B cell (primary cell): ENCODE measurements around the gene CTBP2. TPM values are rescaled to one million over a fixed set of nuclear protein-coding genes. Genes with fewer than 3 reads are reported as not detected.

Experiments
- ATAC-seq: fragments of 200-7000 bp; cut with Tn5 transposase; one replicate; pipeline ENCODE4 v1.10.0; 2021; ENCODE audit warnings: low read depth, mild to moderate bottlenecking, moderate number of reproducible peaks, moderate library complexity
- CTCF ChIA-PET: fragments of 350-600 bp; sonication (Branson Sonifier 250); formaldehyde crosslinking; loops from one replicate; lab custom pipeline; 2021; ENCODE audit warnings: antibody characterized with exemption, inconsistent platforms; lab: Charles Lee
- POLR2A ChIA-PET: fragments of 350-600 bp; sonication (Branson Sonifier 250); formaldehyde crosslinking; loops from one replicate; lab custom pipeline; 2021; ENCODE audit warnings: antibody characterized with exemption; lab: Charles Lee
- DNase-seq: peaks from one replicate; pipeline ENCODE4 v3.0.0; 2013
- H2AFZ ChIP-seq: 2 replicates; pipeline ENCODE4 v1.6.1; 2012; ENCODE audit warnings: mild to moderate bottlenecking, low read depth, low read length; ENCODE audit not compliant: insufficient read depth, poor library complexity, severe bottlenecking
- H3K27ac ChIP-seq, 2 donors: 1 replicate in 1 of 2; 2 replicates in 1 of 2; pipeline ENCODE4 v1.5.1; 2012 to 2013; ENCODE audit warnings: low read length in 2 of 2, mild to moderate bottlenecking in 2 of 2, moderate library complexity in 1 of 2
- H3K27me3 ChIP-seq, 4 experiments: fragments of 200-600 bp in 1 of 4; sonication (generic) in 1 of 4; replicated peaks in 1 of 4; 1 replicate in 2 of 4; 2 replicates in 2 of 4; pipeline versions ENCODE4 v1.6.1 to v1.7.0; 2013 to 2016; ENCODE audit warnings: low read length in 3 of 4, mild to moderate bottlenecking in 2 of 4, mixed read lengths in 1 of 4, moderate library complexity in 1 of 4; ENCODE audit not compliant: insufficient read depth in 4 of 4, control insufficient read depth in 3 of 4; ENCODE audit errors: control extremely low read depth in 1 of 4
- H3K36me3 ChIP-seq, 2 experiments: replicated peaks in 1 of 2; 1 replicate in 1 of 2; 2 replicates in 1 of 2; pipeline versions ENCODE4 v1.6.1 to v1.7.1; 2013; ENCODE audit warnings: low read length in 1 of 2; ENCODE audit not compliant: insufficient read depth in 2 of 2, control insufficient read depth in 1 of 2; ENCODE audit errors: control extremely low read depth in 1 of 2, extremely low read depth in 1 of 2
- H3K4me1 ChIP-seq, 2 donors: fragments of 200-600 bp in 1 of 2; sonication (generic) in 1 of 2; 1 replicate in 1 of 2; 2 replicates in 1 of 2; pipeline versions ENCODE4 v1.5.1 to v1.6.1; 2013 to 2017; ENCODE audit warnings: low read length in 2 of 2; ENCODE audit not compliant: control insufficient read depth in 2 of 2, insufficient read depth in 2 of 2
- H3K4me2 ChIP-seq: replicated peaks from 2 replicates; pipeline ENCODE3; 2012; ENCODE audit warnings: mild to moderate bottlenecking, low read depth, low read length; ENCODE audit not compliant: poor library complexity, severe bottlenecking
- H3K4me3 ChIP-seq, 5 experiments: fragments of 200-600 bp in 1 of 5; sonication (generic) in 1 of 5; 1 replicate in 3 of 5; 2 replicates in 2 of 5; pipeline versions ENCODE4 v1.5.1 to v1.7.0; 2011 to 2016; ENCODE audit warnings: low read length in 4 of 5, mild to moderate bottlenecking in 4 of 5, low read depth in 2 of 5, control low read depth in 1 of 5, moderate library complexity in 1 of 5; ENCODE audit not compliant: insufficient read depth in 1 of 5; ENCODE audit errors: control extremely low read depth in 1 of 5, extremely low read depth in 1 of 5
- H3K79me2 ChIP-seq: fragments of 200-600 bp; sonication (generic); one replicate; pipeline ENCODE4 v1.6.0; 2016; ENCODE audit warnings: low read length; ENCODE audit not compliant: control insufficient read depth, insufficient read depth
- H3K9ac ChIP-seq: fragments of 200-600 bp; sonication (generic); 2 replicates; pipeline ENCODE4 v1.6.1; 2017; ENCODE audit warnings: mild to moderate bottlenecking, low read length, moderate library complexity
- H3K9me3 ChIP-seq, 3 donors: one replicate each; pipeline versions ENCODE4 v1.6.1 to v1.7.1; 2013; ENCODE audit warnings: low read length in 2 of 3; ENCODE audit not compliant: control insufficient read depth in 2 of 3, insufficient read depth in 1 of 3; ENCODE audit errors: control extremely low read depth in 1 of 3
- H4K20me1 ChIP-seq: 2 replicates; pipeline ENCODE4 v1.6.0; 2012; ENCODE audit warnings: mild to moderate bottlenecking, low read length; ENCODE audit not compliant: insufficient read depth, control insufficient read depth, poor library complexity, severe bottlenecking
- H3K27ac Mint-ChIP-seq: one replicate; pipeline ENCODE4 v1.8.0; 2021; ENCODE audit warnings: mixed read lengths
- H3K27me3 Mint-ChIP-seq: one replicate; pipeline ENCODE4 v1.8.0; 2021; ENCODE audit warnings: mixed read lengths
- H3K4me1 Mint-ChIP-seq: one replicate; pipeline ENCODE4 v1.8.0; 2021; ENCODE audit warnings: mixed read lengths
- H3K4me3 Mint-ChIP-seq: one replicate; pipeline ENCODE4 v1.8.0; 2021; ENCODE audit warnings: mixed read lengths
- H3K9me3 Mint-ChIP-seq: one replicate; pipeline ENCODE4 v1.8.0; 2022; ENCODE audit warnings: mixed read lengths; ENCODE audit not compliant: insufficient read depth
- EZH2 ChIP-seq: IDR thresholded peaks from 2 replicates; pipeline ENCODE4 v1.6.1; 2012; ENCODE audit warnings: borderline replicate concordance, low read depth, mild to moderate bottlenecking, moderate library complexity, low read length; ENCODE audit not compliant: insufficient read depth, poor library complexity, severe bottlenecking
- WGBS: methylation state at CpG from one replicate; pipeline ENCODE4 v1.1.5; 2013; ENCODE audit warnings: missing lambda C conversion rate; ENCODE audit not compliant: insufficient coverage; 5-methylcytosine and 5-hydroxymethylcytosine counted together
- intact Hi-C: fragments of 100-400 bp; cut with micrococcal nuclease; formaldehyde crosslinking; loops from one replicate; pipeline ENCODE4 v1.10.0; 2022
- polyA plus RNA-seq: library from polyadenylated mRNA; depleted of rRNA; stranded (reverse); fragments of >200 nt; gene quantifications from 2 replicates; pipeline ENCODE4 v1.2.3, GENCODE V29; 2012
- total RNA-seq, 2 donors: library from RNA; stranded (reverse); fragments of 120-200 nt in 1 of 2; gene quantifications; 1 replicate in 1 of 2; 2 replicates in 1 of 2; pipeline versions ENCODE4 v1.2.3 to v1.2.4, GENCODE V29; 2013 to 2022
- TF ChIP-seq, protein P1 (sequence below): fragments of 200-600 bp; IDR thresholded peaks from one replicate; pipeline ENCODE4 v1.8.0; 2022; ENCODE audit warnings: antibody characterized with exemption, mild to moderate bottlenecking

CTBP2 gene
- total and polyA plus RNA-seq, 2 donors (not counting 1 experiment from before 2014, with no cell fraction given) = 0.39 to 0.85 TPM

DNA sequence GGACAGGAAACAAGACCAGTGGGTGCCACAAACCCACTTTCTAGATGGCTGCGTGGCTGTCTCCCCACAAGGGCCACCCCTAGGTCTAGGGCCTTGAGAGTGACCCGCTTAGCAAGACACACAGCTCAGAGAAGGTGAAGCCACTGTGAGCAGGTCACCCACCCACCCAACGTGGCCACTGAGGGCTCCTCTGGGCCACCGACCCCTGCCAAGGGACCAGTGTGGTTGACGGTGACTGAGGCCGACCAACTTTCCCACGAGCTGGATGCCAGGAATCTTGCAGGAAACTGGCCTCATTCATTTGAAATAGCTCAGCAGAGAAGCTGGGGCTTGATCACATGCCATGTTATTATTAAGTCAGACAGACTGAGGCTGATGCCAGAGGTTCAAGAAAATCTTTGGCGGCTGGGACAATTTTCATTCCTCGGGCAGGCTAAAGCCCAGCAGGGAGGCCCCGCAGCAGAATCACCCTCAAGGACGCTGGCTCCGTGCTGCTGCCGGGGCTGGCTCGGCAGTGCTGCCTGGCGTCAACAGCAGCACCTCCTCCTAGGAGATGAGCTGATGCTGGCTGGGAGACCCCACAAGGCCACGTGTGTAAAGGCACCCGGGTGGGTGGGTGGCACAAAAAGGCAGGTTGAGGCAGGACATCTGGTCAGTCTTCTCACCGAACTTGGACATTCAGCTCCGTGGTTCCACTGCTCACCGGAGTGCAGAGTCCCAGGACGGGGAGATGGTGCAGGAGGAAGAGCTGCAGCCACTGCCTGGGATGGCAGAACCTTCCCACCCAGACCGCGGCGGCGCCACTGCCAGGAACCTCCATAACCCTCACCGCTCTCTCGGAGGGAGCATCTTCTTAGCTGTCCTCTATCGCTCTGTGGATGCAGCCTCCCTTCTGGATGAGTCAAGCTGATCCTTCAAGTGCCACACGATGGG, 160.7 kb downstream of the CTBP2 start:
- Histone ChIP-seq H3K27me3 (no peaks in the 10 kb centered on the region), H3K79me2 (no peaks in the 10 kb centered on the region), H3K4me1 (no peaks in the 10 kb centered on the region), H3K27ac (no peak overlapping the region), H3K9ac (no peak overlapping the region), H4K20me1 (no peaks in the 10 kb centered on the region), H3K36me3 (no peaks in the 10 kb centered on the region), H3K9me3 (no peaks in the 10 kb centered on the region), H3K4me3 (no peak overlapping the region), H2AFZ (no peak overlapping the region), H3K4me2 (no peak overlapping the region)
- ChIA-PET CTCF (no interaction called here), POLR2A (no interaction called here)
- no peak for TF ChIP-seq EZH2
- TF ChIP-seq, protein P1, sequence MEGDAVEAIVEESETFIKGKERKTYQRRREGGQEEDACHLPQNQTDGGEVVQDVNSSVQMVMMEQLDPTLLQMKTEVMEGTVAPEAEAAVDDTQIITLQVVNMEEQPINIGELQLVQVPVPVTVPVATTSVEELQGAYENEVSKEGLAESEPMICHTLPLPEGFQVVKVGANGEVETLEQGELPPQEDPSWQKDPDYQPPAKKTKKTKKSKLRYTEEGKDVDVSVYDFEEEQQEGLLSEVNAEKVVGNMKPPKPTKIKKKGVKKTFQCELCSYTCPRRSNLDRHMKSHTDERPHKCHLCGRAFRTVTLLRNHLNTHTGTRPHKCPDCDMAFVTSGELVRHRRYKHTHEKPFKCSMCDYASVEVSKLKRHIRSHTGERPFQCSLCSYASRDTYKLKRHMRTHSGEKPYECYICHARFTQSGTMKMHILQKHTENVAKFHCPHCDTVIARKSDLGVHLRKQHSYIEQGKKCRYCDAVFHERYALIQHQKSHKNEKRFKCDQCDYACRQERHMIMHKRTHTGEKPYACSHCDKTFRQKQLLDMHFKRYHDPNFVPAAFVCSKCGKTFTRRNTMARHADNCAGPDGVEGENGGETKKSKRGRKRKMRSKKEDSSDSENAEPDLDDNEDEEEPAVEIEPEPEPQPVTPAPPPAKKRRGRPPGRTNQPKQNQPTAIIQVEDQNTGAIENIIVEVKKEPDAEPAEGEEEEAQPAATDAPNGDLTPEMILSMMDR = no peak
- Mint-ChIP-seq H3K9me3 (no peaks in the 10 kb centered on the region), H3K27ac (no peak overlapping the region), H3K4me1 (no peaks in the 10 kb centered on the region), H3K27me3 (no peaks in the 10 kb centered on the region), H3K4me3 (no peak overlapping the region)
- ATAC-seq (no peak), DNase-seq (no peak)
- intact Hi-C loops = no loop called here
- 94% methylated on average over 29 of the region's 29 CpGs for WGBS

DNA sequence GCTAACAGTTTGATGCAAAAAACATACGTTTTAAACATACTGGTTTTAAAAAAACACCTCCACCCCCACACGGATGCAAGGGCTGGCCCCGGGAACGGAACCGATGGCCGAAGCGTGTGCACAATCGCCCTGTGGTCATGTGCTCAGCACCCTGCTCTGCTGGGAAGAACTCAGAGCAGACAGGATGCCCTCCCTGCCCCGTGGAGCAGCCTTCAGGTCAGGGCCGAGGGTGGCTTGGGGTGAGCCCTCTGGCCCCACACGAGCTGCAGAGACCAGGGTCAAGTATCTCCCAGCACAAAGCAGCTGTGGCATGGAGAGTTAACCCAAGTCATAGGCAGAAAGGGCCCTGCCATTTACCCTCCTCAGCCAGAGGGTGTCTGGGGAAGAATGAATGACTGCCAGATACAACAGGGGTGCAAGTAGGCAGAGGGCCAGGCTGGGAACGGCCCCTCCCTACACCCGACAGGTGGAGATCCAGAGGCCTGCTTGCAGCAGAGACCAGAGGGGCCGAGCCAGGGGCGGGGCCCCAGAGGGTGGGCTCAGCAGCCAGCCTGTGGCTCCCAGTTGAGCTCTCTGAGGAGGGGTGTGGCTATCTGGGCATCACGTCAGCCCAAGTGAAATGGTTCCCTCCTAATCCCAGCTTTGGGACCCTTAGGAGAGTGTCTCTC, 161.6 kb downstream of the CTBP2 start:
- Histone ChIP-seq H3K27me3 (no peaks in the 10 kb centered on the region), H4K20me1 (no peaks in the 10 kb centered on the region), H3K4me2 (no peak overlapping the region), H3K9ac (no peak overlapping the region), H3K36me3 (no peaks in the 10 kb centered on the region), H3K79me2 (no peaks in the 10 kb centered on the region), H3K9me3 (no peaks in the 10 kb centered on the region), H2AFZ (no peak overlapping the region), H3K4me3 (no peak overlapping the region), H3K4me1 (no peaks in the 10 kb centered on the region), H3K27ac (no peak overlapping the region)
- POLR2A ChIA-PET = no interaction called here
- Mint-ChIP-seq H3K4me1 (no peaks in the 10 kb centered on the region), H3K27me3 (no peaks in the 10 kb centered on the region), H3K4me3 (no peak overlapping the region), H3K27ac (no peak overlapping the region), H3K9me3 (no peaks in the 10 kb centered on the region)
- intact Hi-C loops = no loop called here
- TF ChIP-seq, protein P1 = no peak
- TF ChIP-seq EZH2 = no peak
- no peak for DNase-seq
- CTCF ChIA-PET = no interaction called here
- whole genome bisulfite sequencing = 90% methylated on average over 13 of the region's 16 CpGs
- no peak for ATAC-seq
